HG03196 (cell line): ENCODE results near the gene RABIF.
"Not testable (repeated sequence)": the region's sequence is repeated elsewhere in the genome, so short reads cannot be mapped to it uniquely, and the experiment has no call there.

ENCODE experiments used
- ATAC-seq: cut with Tn5 transposase; IDR thresholded peaks from one replicate; pipeline ENCODE4 v1.9.1; 2021; ENCODE audit not compliant: unreplicated experiment

The RABIF gene

GRCh38 chr1:202835548-202836072 is 53.3 kb downstream of the RABIF start:
- ATAC-seq: no peak

- no peak for ATAC-seq
Observed at GRCh38 chr1:202834771-202835547, 54.0 kb downstream of the RABIF start.

DNA sequence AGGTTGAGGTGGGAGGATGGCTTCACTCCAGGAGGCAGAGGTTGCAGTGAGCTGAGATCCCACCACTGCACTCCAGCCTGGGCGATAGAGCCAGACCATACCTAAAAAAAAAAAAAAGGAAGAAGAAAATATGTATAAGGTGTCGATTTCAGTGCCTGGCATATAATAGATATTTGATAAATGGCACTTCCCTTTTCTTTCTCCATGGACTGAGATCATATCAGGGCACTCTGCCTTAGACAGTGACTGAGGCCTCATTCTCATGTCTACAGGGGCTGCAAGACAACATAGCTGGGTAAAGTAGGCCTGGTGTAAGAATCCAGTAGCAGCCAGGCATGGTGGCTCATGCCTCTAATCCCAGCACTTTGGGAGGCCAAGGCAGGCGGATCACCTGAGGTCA is 57.0 kb downstream of the RABIF start:
- no peak for ATAC-seq

DNA sequence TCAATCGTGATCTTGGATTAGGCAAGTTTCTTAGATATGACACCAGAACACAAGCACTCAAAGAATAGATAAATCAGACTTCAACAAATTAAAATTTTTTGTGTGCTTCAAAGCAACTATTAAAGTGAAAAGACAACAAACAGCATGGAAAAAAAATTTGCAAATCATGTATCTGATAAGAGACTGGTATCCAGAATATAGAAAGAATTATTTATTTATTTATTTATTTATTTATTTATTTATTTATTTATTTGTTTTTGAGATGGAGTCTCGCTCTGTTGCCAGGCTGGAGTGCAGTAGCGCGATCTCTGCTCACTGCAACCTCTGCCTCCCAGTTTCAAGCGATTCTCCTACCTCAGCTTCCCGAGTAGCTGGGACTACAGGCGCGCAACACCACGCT is 59.7 kb downstream of the RABIF start:
- not testable (repeated sequence) for ATAC-seq
